Epidermal melanocyte (primary cell): ENCODE results near the gene NMT2.

ENCODE experiments used
- DNase-seq: peaks from one replicate; pipeline ENCODE4 v3.0.0; 2011; ENCODE audit warnings: low spot score; ENCODE audit not compliant: insufficient read length

The NMT2 gene

DNA sequence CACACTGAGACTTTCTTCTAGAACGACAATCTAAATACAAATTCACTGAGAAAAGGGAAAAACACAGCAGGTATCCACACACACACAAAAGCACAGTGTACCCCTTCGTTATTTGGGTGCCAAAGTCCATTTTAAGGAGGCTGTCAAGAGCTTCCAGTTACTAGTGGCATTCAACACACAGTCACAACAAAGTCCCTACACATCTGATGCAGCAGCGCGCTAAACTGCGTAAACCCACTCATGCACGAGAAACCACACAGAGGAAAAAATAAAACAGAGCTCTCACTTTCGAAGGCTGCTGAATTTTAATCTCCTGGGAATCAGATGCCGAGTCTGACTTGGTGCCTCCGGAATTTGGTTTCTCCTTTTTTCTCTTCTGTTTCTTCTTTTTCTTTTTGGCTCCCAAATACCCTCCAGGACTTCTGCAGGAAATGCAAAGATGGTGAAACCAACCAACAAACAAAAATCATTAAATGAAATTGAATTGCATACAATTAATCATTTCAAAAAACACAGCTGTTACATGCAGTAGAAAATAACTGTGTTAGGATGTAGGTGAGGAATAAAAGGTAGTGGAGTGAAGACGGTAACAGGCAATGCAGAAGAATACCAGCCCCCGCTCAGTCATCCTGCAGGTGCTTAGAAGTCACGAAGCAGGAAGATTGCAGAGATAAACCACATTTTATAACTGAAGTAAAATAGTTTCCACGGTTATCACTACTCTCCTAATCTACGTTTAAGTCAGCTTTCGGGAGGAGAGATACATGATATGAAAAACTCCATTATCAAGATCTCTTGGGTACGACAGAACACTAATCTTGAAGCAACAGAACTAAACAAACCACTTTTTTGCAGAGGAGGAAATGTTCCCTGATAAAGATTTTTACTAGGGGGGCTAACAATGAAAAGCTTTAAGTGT, 27.1 kb downstream of the NMT2 start:
- no peak for DNase-seq

DNA sequence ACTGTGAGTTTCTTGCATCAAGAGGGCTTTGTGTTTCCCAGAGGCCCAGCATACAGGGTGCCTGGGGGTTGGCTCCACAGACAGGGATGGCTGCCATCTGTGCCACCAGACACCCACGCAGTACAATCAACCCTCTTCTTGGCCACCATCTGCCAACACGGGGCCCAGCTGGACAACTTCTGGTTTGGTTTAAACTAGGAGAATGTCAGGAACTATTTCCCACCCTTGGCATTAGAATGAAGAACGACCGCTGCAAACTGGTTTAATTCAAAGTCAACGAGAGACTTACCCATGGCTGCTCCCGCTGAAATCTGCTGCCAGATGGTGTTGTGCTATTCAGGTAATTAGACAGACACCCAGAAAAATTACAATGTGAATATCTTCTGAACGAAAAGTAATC, 27.8 kb downstream of the NMT2 start:
- no peak for DNase-seq

DNA sequence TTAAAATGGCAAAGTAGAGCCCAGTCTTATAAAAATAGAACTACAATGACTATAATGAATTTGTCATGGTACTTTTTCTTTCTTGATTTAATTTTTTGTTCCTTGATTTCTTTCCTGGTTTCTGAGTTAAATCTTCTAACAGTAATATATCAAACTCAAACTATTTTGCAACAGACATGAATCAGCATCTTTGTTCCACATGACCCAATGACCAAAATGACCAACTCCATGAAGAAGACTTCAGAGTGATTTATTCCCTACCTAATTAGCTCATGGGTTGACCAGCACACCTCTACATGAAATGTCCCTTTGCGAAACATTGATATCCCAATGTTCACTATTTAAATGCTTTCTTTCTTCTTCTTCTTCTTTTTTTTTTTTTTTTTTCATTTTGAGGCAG, 30.9 kb downstream of the NMT2 start:
- DNase-seq: no peak

DNA sequence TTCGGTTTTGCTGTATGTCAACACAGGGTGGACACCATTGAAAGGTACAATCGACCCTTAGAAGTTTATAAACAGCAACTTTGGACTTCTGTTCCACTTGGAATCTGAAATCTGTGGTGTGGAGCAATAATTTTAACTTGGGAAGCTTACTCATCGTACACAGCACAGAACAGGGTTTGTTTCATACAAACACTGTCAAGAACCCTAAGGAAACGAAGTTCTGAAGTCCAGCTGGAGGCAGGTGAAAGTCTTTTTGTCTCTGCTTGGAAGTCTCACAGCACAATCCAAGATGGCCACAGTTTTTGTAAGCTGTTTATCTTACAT, 31.5 kb downstream of the NMT2 start:
- DNase-seq: no peak

DNA sequence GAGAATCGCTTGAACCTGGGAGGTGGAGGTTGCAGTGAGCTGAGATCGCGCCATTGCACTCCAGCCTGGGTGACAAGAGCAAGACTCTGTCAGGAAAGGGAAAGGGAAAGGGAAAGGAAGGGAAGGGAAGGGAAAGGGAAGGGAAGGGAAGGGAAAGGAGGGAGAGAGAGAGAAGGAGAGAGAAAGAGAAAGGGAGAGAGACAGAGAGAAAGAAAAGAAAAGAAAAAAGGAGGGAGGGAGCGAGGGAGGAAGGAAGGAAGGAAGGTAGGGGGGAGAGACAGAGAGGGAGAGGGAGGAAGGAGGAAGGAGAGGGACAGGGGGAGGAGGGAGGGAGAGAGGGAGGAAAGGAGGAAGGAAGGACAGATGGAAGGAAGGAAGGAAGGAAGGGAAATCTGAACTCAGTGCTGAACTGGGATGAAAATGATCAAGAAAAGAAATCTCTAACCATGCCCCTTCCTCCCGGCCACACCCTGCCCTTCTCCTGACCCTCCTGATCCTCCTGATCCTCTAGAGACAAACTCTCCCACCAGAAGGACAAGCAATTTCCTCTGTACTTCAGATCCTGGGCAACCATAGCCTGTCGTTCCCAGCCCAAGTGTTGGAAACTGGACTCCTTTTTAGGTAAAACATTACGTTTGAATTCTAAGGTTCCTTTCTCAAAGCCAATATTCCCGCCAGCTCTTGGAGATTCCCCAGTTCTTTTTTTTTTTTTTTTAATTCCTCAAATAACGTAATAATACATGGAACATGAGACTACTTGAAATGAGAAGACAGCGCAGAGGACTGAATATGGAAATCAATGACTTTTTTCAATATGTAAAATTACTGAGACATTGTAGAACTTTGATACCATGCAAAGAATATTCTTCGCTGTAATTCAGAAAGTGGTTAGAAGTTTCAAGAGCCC, 32.1 kb downstream of the NMT2 start:
- DNase-seq: no peak

DNA sequence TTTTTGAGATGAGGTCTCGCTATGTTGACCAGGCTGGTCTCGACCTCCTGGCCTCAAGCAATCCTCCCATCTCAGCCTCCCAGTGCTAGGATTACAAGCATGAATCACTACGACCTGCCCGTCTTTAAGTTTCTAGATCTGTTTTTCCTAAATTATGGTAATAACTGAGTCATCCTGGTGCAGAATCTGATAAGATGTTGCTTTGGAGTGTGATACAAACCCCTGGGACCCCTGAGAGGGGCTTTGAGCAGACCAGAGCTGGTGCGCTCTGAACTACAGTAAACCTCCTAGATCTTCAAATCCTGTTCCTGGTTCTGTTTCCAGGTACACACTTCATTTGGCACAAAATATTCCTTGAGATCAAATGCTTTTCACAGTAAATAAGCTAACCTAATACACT, 37.2 kb downstream of the NMT2 start:
- DNase-seq: no peak

DNA sequence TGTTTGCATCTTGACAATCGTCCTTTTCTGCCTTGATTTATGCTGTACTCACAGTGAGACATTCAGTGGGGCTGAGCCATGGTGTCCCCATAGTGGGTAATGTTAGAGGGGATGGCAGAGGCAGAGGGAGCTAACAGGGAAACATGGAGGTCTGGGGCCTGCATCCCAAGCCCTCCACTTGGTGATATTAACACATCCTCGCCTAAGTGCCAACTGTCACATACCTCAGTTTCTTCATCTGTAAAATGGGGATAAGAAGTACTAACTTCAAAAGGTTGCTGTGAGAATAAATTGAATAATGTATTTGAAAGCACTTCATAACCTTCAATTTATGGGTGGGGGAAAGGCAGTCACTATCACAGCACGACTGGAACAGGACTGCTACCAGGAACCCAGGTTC, 43.6 kb downstream of the NMT2 start:
- no peak for DNase-seq

DNA sequence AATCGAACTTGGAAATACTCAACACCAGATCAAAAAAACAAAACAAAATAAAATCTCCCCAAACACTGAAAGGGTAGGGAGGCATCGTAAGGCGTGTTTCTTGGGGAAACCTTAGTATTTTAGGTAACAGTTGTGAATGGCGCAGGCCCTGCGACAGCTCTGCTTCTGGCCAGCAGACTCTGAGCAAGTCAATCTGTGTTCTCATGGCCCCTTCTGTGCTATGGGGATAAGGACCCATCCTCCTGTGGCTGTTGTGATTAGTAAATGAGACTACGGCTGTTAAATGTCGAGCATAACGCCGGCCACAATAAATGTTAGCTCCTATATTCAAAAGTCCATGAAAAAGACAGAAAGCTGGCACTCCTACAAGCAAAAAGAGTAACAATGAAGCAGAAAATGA, 44.3 kb downstream of the NMT2 start:
- DNase-seq: no peak

DNA sequence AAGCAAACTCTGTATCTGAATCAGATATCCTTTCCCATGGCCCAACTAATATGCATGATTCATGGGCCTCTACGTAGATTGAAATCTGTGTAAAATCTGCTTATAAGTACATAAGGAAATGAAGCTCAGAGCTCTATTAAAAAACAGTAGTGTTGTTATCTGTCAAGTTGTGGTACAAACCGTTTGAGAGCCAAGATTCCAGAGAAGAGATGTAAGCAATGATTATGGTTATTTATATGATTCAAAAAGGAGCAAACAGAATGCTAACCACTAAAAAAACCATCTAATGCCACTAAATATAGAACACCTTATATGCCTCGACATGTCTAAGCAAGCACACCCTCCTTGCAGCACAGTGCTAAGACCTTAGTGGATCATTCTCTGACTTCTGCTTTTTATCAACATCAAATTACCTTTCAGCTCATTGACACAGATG, 44.7 kb downstream of the NMT2 start:
- no peak for DNase-seq

DNA sequence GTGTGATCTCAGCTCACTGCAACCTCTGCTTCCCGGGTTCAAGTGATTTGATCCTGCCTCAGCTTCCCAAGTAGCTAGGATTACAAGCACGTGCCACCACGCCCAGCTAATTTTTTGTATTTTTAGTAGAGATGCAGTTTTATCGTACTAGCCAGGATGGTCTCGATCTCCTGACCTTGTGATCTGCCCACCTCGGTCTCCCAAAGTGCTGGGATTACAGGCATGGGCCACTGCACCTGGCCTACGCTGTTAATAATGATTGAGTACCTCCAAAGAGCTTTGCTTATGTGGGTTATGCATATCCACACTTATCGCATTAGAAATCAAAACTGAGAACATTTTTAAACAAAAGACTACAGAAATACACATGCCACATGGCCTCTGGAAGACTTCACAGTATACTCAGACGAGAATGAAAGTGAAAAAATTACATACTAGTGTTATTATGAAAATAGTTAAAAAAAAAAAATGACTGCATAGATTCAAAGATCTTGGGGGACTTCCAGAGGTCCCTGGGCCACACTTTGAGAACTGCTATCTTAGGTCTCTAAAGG, 45.9 kb downstream of the NMT2 start:
- no peak for DNase-seq

DNA sequence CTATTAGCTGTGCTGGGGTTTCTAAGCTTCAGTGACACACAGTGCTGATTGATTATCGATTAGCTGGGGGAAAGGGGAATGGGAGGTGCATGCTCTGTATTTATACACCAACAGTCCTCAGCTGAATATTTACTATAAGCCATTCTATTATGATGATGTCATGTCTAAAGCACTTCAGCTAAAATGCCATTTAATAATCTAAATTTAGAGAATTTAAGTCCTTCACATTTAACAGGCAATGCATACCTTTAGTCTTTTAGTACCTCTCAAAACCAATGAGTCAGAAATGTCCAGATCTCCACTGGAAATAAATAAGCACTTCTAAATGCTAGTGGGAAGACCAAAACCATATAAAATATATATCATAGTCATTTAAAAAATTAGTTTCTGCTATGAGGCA, 46.8 kb downstream of the NMT2 start:
- DNase-seq: no peak

DNA sequence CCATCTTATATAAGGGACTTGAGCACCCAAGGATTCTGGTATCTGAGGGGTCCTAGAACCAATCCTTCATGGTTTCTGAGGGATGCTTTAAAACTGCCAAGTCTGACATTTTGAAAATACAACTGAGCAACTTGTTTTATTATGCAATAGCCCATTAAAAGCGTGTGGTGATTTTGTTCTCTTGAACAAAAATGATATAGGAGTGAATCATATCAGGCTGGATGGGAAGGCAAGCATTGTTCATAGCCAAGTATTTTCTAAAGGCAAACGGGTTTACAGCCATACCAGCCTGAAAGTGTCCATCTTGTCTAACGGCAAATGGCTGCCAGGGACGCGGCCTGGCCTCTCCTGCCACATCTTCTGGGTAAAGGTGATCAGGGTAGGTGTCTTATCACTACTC, 48.0 kb downstream of the NMT2 start:
- no peak for DNase-seq

DNA sequence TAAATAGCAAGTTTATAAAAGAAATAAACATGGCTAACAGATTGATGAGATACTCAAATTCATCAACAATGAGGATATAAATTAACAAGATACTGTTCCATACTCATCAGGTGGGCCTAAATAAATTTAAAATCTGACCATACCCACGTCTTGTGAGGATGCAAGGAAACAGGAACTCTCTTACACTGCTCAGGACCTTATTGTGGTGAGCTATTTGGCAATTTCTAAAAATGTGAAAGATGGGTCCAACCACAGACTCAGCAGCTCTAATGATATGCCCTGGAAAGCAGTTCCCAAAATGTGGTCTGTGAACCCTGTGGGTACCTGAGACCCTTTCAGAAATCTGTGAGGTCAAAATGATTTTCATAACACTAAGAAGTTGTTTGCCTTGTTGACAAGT, 49.9 kb downstream of the NMT2 start:
- no peak for DNase-seq

DNA sequence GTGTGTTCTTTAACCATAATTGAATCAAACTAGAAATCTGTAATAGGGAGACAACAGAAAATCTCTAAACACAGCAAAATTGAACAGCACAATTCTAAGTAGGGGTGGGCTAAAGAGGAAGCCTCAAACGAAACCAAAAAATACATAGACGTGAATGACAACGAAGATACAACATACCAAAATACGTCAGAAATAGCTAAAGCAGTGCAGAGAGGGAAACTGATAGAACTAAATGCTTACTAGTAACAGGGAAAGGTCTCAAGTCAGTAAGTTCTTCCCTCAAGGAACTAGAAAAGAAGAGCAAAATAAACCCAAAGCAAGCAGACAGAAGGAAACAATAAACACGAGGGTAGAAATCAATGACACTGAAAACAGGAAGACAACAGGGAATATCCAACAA, 52.3 kb downstream of the NMT2 start:
- no peak for DNase-seq

DNA sequence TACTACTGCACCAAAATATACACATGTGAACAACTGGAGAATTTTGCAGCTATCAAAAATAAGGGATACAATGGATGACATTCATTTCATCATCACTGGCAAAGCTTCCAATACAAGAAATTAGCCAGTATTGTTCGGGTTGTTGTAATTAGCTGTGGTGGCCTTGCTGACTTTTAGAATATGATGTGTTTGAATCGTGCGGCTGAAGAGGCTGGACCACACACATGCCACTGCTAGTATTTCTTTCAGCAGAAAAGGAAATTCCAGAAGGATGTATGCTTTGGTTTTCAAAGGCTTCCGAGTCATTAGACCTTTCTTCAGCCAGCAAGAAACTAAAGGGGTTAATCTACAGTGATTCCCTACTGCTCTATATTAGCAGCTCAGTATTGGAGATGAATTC, 54.7 kb downstream of the NMT2 start:
- DNase-seq: no peak

DNA sequence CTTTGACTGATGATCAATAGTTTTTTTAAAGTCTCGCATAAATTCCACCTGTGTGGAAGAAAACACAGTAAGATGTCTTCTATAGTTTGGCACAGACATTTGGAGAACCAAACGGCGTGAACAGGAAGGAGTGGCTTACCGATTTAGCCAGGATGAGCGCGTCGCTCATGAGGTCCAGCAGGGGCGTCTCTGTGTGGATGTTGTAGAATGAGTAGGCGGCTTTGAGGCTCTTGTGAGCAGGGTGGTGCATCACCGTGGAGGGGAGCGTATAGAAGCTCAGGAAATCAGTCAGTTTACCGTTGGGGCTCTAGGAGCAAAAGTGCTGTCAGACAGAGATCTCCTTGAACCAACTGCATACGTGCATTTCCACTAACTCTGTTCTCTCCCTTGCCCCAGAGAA, 55.8 kb downstream of the NMT2 start:
- no peak for DNase-seq

DNA sequence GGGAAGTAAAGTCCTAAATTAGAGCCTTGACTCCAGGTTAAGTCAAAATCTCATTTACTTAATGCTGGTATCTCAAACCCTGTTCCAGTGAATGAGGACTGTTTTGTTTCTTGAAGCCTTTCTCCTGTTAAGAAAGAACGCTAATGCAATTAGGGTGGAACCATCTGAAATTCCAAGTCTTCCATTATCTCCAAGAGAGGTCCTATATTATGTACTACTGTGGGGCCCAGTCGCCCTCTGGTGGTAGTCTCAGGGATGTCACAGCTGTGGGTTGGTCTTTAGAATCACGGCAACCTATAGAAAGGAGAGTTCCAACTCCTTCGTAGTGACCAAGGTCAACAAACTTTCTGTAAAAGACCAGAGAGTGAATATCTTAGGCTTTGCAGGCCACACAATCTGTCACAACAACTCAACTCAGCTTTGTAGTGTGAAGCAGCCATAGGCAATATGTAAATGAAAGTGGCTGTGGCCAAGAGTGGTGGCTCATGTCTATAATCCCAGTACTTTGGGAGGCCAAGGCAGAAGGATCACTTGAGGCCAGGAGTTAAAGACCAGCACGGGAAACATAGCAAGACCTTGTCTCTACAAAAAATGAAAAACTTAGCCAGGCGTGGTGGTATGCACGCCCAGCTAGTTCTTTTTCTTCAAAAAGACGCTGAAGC, 62.0 kb downstream of the NMT2 start:
- peak; percentile 42 for DNase-seq

DNA sequence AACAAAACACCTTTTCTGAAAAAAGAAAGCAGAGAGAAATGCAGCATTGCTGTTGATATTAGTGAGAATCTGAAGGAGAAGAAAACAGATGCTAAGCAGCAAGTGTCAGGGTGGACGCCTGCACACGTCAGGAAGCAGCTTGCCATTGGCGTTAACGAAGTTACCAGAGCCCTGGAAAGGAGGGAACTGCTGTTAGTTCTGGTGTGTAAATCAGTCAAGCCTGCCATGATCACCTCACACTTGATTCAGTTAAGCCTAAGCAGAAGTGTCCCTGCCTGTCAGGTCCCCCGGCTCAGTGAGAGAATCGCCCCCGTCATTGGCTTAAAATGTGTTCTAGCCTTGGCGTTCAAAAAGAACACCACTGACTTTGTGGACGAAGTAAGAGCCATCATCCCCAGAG, 65.0 kb downstream of the NMT2 start:
- no peak for DNase-seq

DNA sequence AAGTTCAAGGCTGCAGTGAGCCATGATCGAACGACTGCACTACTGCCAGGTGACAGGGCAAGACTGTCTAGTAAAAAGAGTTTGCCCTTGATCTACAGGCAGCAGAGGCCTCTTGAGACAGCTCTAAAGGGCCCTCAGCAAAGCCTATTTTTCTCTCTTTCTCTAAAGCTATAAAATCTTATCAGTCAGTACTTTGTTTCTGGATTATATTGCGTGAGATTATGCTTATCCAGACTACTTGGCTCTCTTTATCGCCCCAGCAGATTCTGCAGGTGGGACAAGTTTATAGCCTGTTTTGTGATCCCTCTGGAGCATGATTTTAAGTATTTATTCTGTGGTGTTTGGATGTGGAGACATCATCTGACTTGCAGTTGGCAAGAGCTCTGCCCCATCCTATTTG, 68.6 kb downstream of the NMT2 start:
- no peak for DNase-seq

DNA sequence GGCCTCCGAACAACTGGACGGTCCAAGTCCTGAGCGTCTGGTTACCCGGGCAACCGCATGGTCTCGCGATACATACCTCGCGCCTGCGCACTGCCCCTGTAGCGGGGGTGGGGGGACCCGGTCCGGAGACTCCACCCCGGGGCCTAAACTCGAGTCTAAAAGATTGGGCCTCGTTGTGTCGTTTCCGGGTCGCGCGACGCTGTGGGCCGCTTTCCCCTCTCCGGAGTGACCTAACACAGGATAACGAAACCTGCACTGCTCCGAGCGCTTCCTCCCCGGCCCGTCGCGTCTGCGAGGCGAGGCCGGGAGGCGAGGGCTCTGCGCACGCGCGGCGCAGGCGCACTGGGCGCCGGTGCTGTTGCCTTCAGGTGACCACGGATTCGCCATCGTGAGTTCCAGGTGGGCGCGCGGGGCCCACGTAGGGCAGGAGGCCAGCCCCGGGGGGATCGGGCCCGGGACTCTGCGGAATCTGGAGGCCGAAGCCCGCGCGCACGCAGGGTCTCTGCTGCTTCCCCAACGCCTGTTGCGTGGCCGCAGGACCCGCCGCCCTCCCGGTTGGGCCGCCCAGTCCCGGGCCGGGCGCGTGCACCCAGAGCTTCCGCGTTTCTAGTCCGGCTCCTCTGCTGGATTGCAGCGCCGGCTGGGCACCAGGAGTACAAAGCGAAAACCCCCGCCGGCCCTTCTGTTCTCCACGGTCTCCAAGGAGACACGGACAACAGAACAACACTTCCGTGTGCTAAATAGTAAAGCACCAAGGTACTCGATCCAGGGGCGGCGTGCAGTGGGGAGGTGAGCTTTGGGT, 71.3 kb downstream of the NMT2 start, which contains the start of gene RPP38:
RPP38 (plus strand) TSS at position 345 of the 802 bp plus-strand sequence. CDS start 5,960 bp downstream, outside the sequence.
- peak; percentile 96 for DNase-seq

DNA sequence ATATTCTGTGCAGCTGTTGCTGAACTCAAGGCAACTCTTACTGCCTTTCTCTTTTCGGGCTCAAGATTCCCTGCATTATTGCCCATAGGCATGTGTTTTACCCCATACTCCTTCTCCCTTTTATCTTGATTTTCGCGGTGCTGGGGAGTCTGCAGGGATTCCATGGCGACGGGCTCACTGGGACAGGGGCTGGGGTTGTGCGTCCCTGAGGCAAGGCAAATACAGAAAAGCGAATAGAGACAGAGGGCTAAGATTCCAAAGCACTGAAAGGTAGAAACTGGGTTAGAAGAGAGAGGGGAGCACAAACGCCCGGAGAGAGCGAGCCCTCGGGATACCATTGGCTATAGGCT, 71.9 kb downstream of the NMT2 start:
- DNase-seq: no peak
